Activated T-helper 2 cell treated with anti-CD3 and anti-CD28 coated beads, Interferon-gamma antibody, Interleukin-2, Interleukin-4, amounts not matched to agents 10 μg/mL and 5 μg/mL and 100 μg/mL, durations not matched to agents 14 hours and 24 hours and 36 hours (primary cell): ENCODE results near the gene MAGEB2. TPM values are rescaled to one million over a fixed set of nuclear protein-coding genes. Genes with fewer than 3 reads are reported as not detected.

Source experiments
- DNase-seq: peaks from one replicate; pipeline ENCODE4 v3.0.0; 2021; ENCODE audit warnings: low spot score
- H3K27ac Mint-ChIP-seq: one replicate; pipeline ENCODE4 v1.8.0; 2021; ENCODE audit warnings: mixed read lengths
- H3K27me3 Mint-ChIP-seq: one replicate; pipeline ENCODE4 v1.8.0; 2021; ENCODE audit warnings: low read depth, mixed read lengths
- H3K36me3 Mint-ChIP-seq: one replicate; pipeline ENCODE4 v1.8.0; 2021; ENCODE audit warnings: low read depth, mixed read lengths
- H3K4me1 Mint-ChIP-seq: one replicate; pipeline ENCODE4 v1.8.0; 2021; ENCODE audit warnings: low read depth, mixed read lengths
- H3K4me3 Mint-ChIP-seq: one replicate; pipeline ENCODE4 v1.8.0; 2021; ENCODE audit warnings: low read depth, mild to moderate bottlenecking, moderate library complexity, mixed read lengths
- H3K9me3 Mint-ChIP-seq: one replicate; pipeline ENCODE4 v1.8.0; 2021; ENCODE audit warnings: mixed read lengths
- intact Hi-C: fragments of 100-400 bp; cut with micrococcal nuclease; formaldehyde crosslinking; loops from one replicate; pipeline ENCODE4 v1.15.1; 2023
- total RNA-seq: library from RNA; stranded (reverse); gene quantifications from 2 replicates; pipeline ENCODE4 v1.2.3, GENCODE V29; 2022

MAGEB2 gene
- total RNA-seq, 1 donor from 2014 or later: not detected

- H3K36me3 Mint-ChIP-seq: no peaks in the 10 kb centered on the region
- no peaks in the 10 kb centered on the region for H3K27me3 Mint-ChIP-seq
- no peak for DNase-seq
- no peak within 1 kb of the TSS for H3K27ac Mint-ChIP-seq
- no peaks in the 10 kb centered on the region for H3K9me3 Mint-ChIP-seq
- H3K4me1 Mint-ChIP-seq: no peaks in the 10 kb centered on the region
- H3K4me3 Mint-ChIP-seq: no peak within 1 kb of the TSS
- intact Hi-C loops: no loop called here
Observed at GRCh38 chrX:30241724-30242415, 26.5 kb downstream of the MAGEB2 start, which contains the start of gene MAGEB4. Gene MAGEB4, plus strand, starts transcription at chrX:30242000. Its CDS starts 136 bp downstream, at chrX:30242136.

- H3K9me3 Mint-ChIP-seq: no peaks in the 10 kb centered on the region
- intact Hi-C loops: no loop called here
- H3K4me3 Mint-ChIP-seq: no peak within 1 kb of the TSS
- H3K27ac Mint-ChIP-seq: no peak within 1 kb of the TSS
- DNase-seq: no peak
- no peaks in the 10 kb centered on the region for H3K36me3 Mint-ChIP-seq
- no peaks in the 10 kb centered on the region for H3K4me1 Mint-ChIP-seq
- H3K27me3 Mint-ChIP-seq: no peaks in the 10 kb centered on the region
Observed at GRCh38 chrX:30246769-30247489, 31.6 kb downstream of the MAGEB2 start, which contains the start of gene MAGEB1. Gene MAGEB1, plus strand, starts transcription at chrX:30247146. Its CDS starts 3,348 bp downstream, at chrX:30250494.

- Mint-ChIP-seq H3K4me3 (no peak overlapping the region), H3K9me3 (no peaks in the 10 kb centered on the region), H3K27ac (no peak overlapping the region), H3K36me3 (no peaks in the 10 kb centered on the region), H3K4me1 (no peaks in the 10 kb centered on the region), H3K27me3 (no peaks in the 10 kb centered on the region)
- DNase-seq: no peak
- intact Hi-C loops: no loop called here
Observed at GRCh38 chrX:30248854-30249253, 33.5 kb downstream of the MAGEB2 start.

GRCh38 chrX:30253257-30253656, 37.9 kb downstream of the MAGEB2 start:
- H3K9me3 Mint-ChIP-seq: no peaks in the 10 kb centered on the region
- H3K36me3 Mint-ChIP-seq: no peaks in the 10 kb centered on the region

GRCh38 chrX:30259927-30260326, 44.6 kb downstream of the MAGEB2 start:
- H3K4me1 Mint-ChIP-seq: no peaks in the 10 kb centered on the region
- H3K4me3 Mint-ChIP-seq: no peak overlapping the region
- no peaks in the 10 kb centered on the region for H3K9me3 Mint-ChIP-seq
- H3K27me3 Mint-ChIP-seq: peaks cover 1% of the 10 kb centered on the region
- no peak overlapping the region for H3K27ac Mint-ChIP-seq
- no peaks in the 10 kb centered on the region for H3K36me3 Mint-ChIP-seq
- no peak for DNase-seq
- intact Hi-C loops: no loop called here

More at GRCh38 chrX:30253257-30253656, 37.9 kb downstream of the MAGEB2 start:
- H3K4me1 Mint-ChIP-seq: no peaks in the 10 kb centered on the region
- intact Hi-C loops: no loop called here
- DNase-seq: no peak
- no peak overlapping the region for H3K4me3 Mint-ChIP-seq
- H3K27me3 Mint-ChIP-seq: no peaks in the 10 kb centered on the region
- no peak overlapping the region for H3K27ac Mint-ChIP-seq

- DNase-seq: no peak
- H3K9me3 Mint-ChIP-seq: no peaks in the 10 kb centered on the region
- peaks cover 5% of the 10 kb centered on the region for H3K27me3 Mint-ChIP-seq
- H3K4me3 Mint-ChIP-seq: no peak overlapping the region
- H3K36me3 Mint-ChIP-seq: no peaks in the 10 kb centered on the region
- H3K4me1 Mint-ChIP-seq: no peaks in the 10 kb centered on the region
- intact Hi-C loops: no loop called here
- H3K27ac Mint-ChIP-seq: no peak overlapping the region
Observed at GRCh38 chrX:30261012-30261411, 45.6 kb downstream of the MAGEB2 start.

- intact Hi-C loops: no loop called here
- H3K9me3 Mint-ChIP-seq: no peaks in the 10 kb centered on the region
- H3K4me1 Mint-ChIP-seq: no peaks in the 10 kb centered on the region
- peaks cover 5% of the 10 kb centered on the region for H3K27me3 Mint-ChIP-seq
- no peak overlapping the region for H3K27ac Mint-ChIP-seq
- no peak for DNase-seq
- no peaks in the 10 kb centered on the region for H3K36me3 Mint-ChIP-seq
- no peak overlapping the region for H3K4me3 Mint-ChIP-seq
Observed at GRCh38 chrX:30262763-30263162, 47.4 kb downstream of the MAGEB2 start.

Other genes with a start within 250 kb of the MAGEB2 start
- gene MAGEB3, start 15.1 kb downstream of the MAGEB2 start, total RNA-seq: not detected in 2 replicates
- not detected in 2 replicates for gene MAGEB4, start 26.4 kb downstream of the MAGEB2 start, total RNA-seq
- gene MAGEB1, start 31.6 kb downstream of the MAGEB2 start, total RNA-seq: not detected in 2 replicates
- not detected in 2 replicates for gene NR0B1, start 93.8 kb downstream of the MAGEB2 start, total RNA-seq